GM18507 (cell line): ENCODE measurements around the gene SLC35A3.
"Not testable (repeated sequence)": the region's sequence is repeated elsewhere in the genome, so short reads cannot be mapped to it uniquely, and the experiment has no call there.

Experiments used
- DNase-seq: peaks from one replicate; pipeline ENCODE4 v3.0.0; 2011; ENCODE audit warnings: low read depth; ENCODE audit not compliant: insufficient read length; ENCODE audit errors: extremely low spot score
- FAIRE-seq: peaks from 2 replicates; lab custom pipeline; 2011; peaks lifted over from hg19 to GRCh38; lab: Jason Lieb, UNC

The SLC35A3 gene

DNA sequence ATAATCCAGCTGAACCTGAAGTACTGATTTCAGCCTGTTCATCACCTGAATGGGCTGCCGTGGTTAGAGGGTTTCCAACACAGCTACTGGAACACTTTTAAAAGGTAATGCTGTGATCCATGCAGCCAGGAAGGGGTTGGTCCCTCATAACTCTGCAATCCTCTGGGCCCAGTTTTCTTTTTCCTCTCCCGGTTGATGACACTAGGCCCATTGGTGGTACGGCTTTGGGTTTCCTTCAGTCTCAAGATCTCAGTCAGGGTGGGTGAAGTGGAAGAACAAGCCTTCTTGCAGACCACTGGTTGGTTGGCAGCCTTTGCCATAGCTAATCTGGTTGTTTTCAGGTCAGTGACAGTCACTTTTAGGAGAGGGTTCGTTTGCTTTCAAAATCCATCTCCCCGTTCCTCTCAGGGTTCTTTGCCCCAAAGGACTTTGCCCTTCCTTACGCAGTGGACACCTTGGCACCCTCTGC, 502 bp upstream of the SLC35A3 start:
- DNase-seq (no peak), FAIRE-seq (peak; percentile 21)

DNA sequence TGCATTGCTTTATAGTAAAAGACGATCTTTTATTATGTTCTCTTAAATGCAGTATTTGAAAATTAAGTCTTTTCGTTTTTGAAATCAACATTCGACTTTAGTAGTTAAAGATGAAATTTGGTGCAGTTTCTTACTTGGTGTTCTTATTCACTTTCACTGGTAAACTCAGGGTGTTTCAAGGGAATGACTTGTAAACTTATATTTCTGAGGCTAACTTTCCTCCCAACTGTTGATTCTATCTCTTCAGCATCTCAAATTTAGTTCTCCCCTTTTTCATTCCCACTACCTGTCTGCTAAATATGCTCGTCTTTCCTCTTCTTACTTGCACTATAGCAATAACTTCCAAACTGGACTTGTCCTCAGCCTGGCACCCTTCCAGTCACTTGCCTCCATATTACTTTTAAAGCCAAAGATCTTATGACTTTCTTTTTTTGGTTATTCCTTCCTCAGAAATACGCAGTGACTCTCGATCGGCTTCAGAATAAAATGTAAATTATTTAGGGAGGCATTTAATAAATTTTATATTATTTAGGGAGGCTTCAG, 988 bp downstream of the SLC35A3 start:
- DNase-seq: no peak
- FAIRE-seq: peak; percentile 31

DNA sequence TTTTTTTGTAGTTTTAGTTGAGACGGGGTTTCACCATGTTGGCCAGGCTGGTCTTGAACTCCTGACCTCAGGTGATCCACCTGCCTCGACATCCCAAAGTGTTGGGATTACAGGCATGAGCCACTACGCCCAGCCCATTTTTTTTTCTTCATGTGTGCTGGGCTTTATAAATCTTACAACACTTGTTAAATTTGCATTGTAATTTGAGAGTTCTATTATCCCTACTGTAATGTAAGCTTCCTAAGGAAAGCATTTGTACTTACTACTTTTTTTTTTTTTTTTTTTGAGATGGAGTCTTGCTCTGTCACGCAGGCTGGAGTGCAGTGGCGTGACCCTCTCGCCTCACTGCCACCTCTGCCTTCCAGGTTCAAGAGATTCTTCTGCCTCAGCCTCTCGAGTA, 2.3 kb downstream of the SLC35A3 start:
- not testable (repeated sequence) for FAIRE-seq, DNase-seq

GRCh38 chr1:99975529-99975928, 5.7 kb downstream of the SLC35A3 start:
- no peak for DNase-seq
- no peak for FAIRE-seq

DNA sequence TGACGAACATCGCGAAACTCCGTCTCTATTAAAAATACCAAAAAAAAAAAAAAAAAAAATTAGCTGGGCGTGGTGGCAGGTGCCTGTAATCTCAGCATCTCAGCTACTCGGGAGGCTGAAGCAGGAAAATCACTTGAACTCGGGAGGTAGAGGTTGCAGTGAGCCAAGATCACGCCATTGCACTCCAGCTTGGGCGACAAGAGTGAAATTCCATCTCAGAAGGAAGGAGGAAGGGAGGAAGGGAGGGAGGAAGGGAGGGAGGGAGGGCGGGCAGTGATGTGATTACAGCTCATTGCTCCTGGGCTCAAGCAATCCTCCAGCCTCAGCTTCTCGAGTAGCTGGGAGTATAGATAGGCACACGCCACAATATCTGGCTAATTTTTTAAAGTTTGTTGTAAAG, 7.5 kb downstream of the SLC35A3 start:
- not testable (repeated sequence) for DNase-seq, FAIRE-seq

GRCh38 chr1:99978218-99978617, 8.4 kb downstream of the SLC35A3 start:
- no peak for DNase-seq
- no peak for FAIRE-seq

DNA sequence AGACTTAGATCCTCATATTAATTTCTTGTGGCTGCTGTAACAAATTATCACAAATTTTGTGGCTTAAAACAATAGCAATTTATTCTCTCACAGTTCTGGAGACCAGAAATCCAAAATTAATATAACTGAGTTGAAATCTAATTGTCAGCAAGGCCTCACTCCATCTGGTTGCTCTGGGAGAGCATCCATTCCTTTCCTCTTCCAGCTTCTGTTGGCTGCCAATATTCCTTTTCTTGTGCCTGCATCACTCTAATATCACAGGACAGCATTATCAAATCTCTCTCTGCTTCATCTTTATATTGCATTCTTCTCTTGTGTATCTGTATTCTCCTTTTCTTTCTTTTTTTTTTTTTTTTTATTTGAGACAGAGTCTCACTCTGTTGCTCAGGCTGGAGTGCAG, 9.3 kb downstream of the SLC35A3 start:
- FAIRE-seq: no peak
- no peak for DNase-seq

DNA sequence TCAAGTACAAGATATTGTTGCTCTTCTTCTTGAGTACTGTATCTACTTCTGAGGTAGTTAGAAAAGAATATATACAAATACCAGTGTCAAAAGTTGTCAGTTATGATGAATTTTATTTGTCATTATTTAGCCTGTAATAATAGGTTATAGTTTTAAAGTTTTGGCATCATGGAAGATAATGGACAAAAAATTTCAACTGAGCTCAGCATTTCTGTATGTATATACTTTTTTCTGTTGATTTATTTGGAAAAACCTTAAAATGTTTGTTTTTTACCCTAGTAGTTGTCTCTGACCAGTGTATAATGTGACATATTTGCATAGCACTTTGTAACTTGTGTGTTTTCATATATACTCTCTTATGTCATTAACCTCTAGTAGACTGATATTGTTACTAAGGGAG, 11.1 kb downstream of the SLC35A3 start:
- no peak for DNase-seq
- no peak for FAIRE-seq

- no peak for DNase-seq
- FAIRE-seq: no peak
Measured at GRCh38 chr1:99986656-99987225, 16.9 kb downstream of the SLC35A3 start.

- no peak for DNase-seq
- no peak for FAIRE-seq
Measured at GRCh38 chr1:99988210-99988765, 18.5 kb downstream of the SLC35A3 start.

- DNase-seq (no peak), FAIRE-seq (no peak)
Measured at GRCh38 chr1:99992044-99992722, 22.4 kb downstream of the SLC35A3 start.

DNA sequence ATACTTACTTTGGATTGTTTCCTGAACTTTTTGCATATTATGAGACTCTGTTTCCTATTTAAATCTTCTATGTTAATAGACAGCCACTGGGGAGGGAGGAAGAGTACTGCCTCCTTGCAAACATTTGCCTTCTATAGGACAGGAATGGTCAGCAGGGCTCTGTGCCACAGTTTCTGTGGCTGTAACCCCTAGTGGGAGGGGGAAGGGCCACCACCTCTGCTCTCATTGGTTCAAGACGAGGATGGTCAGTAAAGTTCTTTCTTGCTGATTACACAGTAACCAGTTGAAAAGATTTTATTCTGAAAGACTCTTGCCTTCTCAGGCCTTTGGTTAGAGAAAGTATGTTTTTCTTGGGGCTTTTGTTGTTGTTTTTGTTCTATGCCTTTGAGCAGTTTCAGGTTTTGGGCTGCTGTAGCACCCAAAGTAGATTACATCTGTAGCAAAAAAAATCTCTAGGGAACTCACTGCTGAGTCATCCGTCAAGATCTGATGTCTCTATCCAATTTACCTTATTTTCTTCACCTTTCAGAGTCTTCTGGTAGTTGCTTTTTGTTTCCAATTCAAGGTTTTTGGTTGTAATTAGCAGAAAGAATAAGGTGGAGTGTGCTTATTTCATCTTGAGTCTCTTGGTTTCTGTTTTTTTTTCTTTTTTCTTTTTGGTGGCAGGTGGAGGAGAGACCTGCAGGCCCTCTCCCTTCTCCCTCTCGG, 23.1 kb downstream of the SLC35A3 start:
- DNase-seq (no peak), FAIRE-seq (peak; percentile 51)

DNA sequence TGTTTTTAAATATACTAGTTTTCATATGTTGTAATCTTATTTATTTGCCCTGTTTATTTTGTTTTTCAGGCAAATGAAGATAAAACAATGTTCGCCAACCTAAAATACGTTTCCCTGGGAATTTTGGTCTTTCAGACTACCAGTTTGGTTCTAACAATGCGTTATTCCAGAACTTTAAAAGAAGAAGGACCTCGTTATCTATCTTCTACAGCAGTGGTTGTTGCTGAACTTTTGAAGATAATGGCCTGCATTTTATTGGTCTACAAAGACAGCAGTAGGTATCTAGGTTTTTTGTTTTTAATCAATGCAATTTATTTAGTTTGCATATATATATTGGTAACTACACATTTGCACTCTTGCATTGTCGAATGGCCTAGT, 23.7 kb downstream of the SLC35A3 start:
- FAIRE-seq (no peak), DNase-seq (no peak)

DNA sequence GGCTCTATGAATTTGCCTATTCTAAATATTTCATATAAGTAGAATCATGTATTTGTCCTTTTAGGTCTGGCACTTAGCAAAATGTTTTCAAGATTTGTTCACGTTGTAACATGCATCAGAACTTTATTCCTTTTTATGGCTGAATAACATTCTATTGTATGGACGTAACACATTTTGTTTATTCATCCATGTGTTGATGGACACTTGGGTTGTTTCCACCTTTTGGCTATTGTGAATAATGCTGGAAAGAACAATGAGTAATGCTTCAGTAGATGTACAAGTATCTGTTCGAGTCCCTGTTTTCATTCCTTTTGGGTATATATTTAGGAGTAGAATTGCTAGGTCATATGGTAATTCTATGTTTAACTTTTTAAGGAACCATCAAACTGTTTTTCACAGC, 24.7 kb downstream of the SLC35A3 start:
- no peak for DNase-seq
- FAIRE-seq: peak; percentile 12

- FAIRE-seq (no peak), DNase-seq (no peak)
Measured at GRCh38 chr1:99996951-99997350, 27.2 kb downstream of the SLC35A3 start.

GRCh38 chr1:100001462-100001861, 31.7 kb downstream of the SLC35A3 start:
- DNase-seq: no peak

DNA sequence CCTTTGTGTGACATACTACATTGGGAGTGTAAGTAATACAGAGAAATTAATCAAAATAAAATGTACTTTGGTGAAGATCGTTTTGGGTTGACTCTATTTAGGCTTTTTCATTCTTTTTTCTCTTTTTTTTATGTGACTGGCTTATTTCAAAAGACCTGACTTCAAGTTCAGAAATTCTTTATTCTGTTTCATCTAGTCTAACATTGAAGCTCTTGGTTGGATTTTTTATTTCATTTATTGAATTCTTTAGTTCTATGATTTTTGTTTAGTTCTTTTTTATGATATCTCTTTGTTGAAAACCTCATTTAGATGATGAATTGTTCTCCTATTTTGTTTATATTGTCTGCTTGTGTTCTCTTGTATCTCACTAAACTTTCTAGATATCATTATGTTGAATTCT, 35.6 kb downstream of the SLC35A3 start:
- FAIRE-seq (no peak), DNase-seq (no peak)

More at GRCh38 chr1:100001462-100001861, 31.7 kb downstream of the SLC35A3 start:
- no peak for FAIRE-seq

GRCh38 chr1:100006688-100007087, 36.9 kb downstream of the SLC35A3 start:
- FAIRE-seq: no peak
- DNase-seq: no peak

DNA sequence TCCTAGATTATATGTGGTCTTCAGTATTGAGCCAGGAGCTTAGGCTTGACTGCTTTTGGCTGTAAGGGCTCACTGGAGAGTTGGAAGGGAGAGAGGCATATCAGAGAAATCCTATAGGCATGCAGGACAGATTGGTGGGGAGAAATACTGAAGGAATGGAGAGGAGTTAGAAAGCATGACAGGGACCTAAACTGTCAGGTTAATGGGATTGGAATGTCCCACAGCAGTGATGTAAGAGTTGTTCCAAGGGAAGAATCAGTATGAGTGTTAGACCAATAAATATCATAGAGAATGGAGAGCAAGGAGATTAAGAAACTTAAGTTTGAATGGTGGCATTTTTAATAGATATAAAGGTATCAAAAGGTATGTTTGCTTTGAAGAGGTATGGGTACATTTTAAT, 39.7 kb downstream of the SLC35A3 start:
- FAIRE-seq (no peak), DNase-seq (no peak)

DNA sequence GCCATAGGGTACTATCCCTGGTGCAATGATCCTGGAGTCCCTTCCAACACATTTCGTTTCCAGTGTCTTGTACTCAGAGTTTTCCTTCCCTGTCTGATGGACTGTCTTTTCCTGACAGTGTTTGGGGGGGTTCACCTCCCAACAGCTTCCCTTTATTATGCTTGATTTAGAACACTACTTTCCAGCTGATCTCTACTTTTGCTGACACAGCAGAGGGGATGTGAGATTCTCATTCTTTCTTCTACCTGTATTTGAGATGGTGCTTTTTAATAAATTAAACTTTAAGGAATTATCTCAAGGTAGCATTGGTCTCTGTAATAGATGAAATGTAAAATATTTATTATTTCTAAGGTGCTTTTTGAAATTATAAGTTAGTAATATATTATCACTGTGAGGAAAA, 41.0 kb downstream of the SLC35A3 start:
- no peak for FAIRE-seq
- no peak for DNase-seq
